ENCODE measurements around the gene POU3F2.

The POU3F2 gene

GRCh38 chr6:98834060-98835031 is at the start of gene POU3F2:
Gene POU3F2 (plus strand): TSS chr6:98834574. CDS start chr6:98834874, 300 bp downstream.
- DNase-seq: peak; percentile 70

DNA sequence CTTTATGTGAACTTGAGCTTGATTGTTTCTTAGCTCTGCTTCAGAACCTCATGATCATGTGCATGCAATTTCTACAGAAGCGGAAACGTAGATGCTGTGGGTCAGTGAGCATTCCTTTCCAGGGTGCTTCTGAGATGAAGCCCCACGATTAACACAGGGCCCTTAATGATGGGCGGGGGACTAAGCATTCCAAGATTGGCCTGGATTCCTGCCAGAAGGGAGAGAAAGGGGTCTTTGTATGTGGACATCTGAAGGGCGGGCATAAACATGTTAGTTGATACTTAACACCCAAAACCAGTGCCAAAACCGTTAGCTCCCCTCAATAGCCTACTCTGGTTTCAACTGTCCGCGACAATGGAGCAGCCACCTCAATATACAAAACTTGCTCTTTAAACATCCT is 46.9 kb upstream of the POU3F2 start:
- no peak for DNase-seq

DNA sequence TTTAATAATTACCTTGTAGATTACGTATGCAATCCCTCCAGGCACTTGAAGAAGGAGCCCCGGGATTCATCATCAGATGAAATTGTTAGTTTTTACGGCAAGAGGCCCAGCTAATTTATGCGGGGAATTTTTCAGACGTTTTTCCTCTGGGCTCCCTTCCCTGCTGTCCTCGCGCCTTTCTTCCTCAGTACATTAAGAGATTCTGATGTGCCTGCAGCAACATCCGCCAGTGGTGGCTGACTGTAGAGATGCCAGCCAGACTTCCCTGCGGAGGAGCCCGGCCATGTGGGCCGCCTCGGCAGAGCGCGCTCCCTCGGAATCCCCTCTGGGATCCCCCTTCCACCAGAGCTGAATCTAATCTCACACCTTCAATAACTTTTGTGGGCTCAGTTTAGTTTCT is 46.4 kb upstream of the POU3F2 start:
- DNase-seq: no peak

DNA sequence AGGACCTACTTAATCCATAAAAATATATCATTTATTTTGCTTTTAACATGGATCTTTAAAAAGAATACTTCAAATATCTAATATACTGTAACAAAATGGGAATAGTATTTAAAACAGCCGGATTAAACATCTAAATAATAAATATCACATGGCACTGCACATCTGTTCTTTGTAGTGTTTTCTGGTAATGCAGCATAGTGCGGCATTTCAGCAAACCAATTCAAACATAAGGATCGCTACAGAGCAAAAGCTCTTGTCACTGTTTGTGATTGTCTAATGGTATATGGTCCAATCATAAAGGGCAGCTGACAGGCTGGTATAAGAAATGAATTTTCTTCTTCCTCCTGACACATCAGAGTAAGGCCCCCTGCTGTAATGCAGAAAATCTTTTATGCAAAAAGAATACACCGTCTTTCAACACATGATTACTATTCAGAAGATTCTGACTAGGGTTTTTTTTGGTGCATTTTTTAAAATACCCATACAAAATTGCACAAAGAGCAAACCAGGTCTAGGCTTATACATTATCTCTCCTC is 40.0 kb upstream of the POU3F2 start:
- DNase-seq: no peak

GRCh38 chr6:98797217-98797994 is 37.0 kb upstream of the POU3F2 start:
- no peak for DNase-seq

- DNase-seq: no peak
Measured at GRCh38 chr6:98800866-98801265, 33.5 kb upstream of the POU3F2 start.

DNA sequence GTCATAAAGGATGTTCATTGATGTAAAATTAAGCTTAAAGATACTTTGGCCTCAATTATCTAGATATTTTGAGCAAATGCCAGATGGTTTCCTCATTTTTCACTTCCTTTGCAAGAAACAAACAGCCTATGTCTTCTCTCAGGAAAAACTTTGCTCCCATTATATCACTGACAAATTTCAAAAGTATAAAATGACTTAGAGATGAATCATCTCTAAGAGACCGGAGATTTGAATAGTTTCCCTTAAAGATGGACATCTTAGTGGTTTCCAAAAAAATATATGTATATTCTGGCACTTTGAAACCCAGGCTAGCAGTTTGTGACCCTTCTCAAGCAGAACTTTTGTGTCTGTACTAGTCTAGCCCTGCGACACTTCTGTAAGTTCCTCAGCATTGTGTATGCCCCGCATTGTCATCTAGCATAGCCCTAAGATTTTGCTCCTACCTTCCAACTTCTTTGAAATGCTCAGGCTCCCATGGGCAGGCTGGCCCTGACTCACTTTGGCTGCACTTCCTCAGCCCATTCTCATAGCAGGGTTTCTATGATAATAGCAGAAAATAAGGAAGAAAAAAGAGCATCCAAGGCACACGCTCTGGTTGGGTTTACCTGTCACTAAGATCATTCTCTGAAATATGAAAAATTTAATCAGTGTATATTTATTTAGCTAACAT is 25.7 kb upstream of the POU3F2 start:
- no peak for DNase-seq

DNA sequence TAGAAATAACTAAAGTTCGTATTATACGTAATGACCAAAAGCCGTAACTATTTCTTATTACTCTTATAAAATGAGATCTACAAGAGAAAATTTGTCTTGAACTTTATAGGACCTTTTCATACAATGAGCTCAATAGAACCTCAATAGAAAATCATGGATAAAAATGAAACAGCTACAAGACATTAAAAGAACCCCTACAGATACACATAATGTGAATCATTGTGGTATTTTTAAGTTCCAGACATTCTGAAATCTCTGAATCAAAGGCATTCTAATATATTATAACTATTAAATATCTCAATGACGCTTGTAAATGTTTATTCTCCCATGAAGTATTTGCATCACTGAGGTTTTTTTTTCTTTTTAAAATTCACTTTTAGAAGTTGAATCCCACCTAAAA is 22.2 kb upstream of the POU3F2 start:
- DNase-seq: no peak

- DNase-seq: no peak
Measured at GRCh38 chr6:98816799-98817198, 17.6 kb upstream of the POU3F2 start.

DNA sequence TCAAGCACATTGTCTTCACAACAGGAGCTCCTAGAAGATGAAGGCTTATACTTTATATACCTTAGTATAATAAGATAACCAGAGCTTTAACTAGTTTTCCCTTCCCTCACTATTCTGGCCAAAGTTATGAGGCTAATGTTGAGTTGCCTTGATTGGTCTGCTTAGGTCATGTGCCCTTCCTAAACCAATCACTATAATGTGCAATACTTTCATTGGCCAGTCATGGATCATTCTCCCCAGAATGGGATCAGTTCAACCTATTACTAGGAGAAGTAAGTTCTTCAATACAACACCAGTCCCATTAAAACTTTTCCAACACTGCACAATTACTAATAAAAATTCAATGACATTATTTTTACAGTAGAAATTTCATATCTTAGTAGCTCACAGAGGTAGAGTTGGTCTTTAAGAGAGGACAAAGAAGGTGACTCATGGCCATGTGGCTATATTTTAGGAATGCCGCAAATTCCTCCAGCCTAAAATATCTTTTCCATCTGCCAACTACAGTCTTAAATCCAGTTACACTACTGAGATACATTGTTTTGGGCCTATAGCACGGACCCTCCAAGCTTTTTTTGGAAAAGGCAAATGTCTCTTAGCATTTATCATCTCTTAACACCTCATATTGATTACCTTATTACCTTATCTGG is 12.5 kb upstream of the POU3F2 start:
- DNase-seq: no peak

DNA sequence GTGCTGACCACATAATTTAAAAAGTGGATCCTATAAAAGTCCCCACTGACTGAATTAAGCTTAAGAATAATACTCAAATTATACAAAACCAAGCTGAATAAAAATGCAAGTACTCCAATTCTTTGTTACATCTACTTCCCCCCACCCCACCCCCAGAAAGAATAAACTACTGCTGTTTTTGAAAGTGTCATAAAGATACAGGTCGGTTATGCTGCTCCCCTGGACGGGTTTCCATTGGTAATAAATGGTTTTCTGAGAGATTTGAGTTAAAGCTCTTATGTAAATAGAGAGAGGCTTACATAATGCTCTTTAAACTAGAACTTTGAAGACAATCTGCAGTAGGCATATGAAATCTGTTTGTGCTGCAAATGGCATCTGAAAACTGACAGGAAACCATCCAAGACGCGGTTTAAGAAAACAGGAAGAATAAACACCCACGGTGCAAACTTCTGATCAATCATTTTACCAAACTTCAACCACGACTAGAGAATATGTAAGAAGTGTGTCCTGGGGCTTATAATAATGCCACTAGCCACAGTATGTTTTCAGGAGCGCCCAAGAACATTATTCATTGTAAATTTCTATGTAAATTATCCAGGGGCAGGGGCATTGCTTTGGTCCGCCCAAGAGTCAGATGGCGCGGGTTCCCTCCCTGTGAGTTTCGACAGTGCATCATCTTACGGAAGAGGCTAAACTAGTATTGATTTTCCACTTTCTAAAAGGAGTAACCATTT is 10.8 kb upstream of the POU3F2 start:
- DNase-seq: no peak

GRCh38 chr6:98824162-98824901 is 10.0 kb upstream of the POU3F2 start:
- no peak for DNase-seq

GRCh38 chr6:98824902-98825599 is 9.3 kb upstream of the POU3F2 start:
- DNase-seq: no peak

GRCh38 chr6:98825600-98826230 is 8.7 kb upstream of the POU3F2 start:
- DNase-seq: no peak

- no peak for DNase-seq
Measured at GRCh38 chr6:98827295-98828159, 6.8 kb upstream of the POU3F2 start.

- DNase-seq: no peak
Measured at GRCh38 chr6:98828211-98828788, 6.1 kb upstream of the POU3F2 start.

DNA sequence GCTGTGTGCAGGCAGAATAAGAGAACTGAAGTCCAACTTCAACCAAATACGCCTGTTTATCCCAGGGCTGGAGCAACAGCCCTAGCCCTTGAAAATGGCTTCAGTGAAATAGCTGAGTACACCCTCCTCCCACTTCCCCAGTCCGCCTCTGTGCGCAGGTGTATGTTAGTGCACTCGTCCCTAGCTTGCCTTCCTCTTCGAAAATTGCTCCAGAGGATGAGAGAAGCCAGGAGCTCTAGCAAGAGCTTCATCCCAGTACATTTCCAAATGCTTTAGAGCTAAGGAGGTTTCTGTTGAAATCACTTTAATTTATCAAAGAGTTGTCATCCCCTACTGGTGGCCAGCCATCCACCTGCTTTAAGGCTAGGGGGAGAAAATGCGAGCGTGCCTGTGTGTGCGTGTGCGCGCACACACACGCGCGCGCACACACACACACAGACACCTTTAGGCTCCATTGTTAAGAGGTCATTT is 5.4 kb upstream of the POU3F2 start:
- no peak for DNase-seq

DNA sequence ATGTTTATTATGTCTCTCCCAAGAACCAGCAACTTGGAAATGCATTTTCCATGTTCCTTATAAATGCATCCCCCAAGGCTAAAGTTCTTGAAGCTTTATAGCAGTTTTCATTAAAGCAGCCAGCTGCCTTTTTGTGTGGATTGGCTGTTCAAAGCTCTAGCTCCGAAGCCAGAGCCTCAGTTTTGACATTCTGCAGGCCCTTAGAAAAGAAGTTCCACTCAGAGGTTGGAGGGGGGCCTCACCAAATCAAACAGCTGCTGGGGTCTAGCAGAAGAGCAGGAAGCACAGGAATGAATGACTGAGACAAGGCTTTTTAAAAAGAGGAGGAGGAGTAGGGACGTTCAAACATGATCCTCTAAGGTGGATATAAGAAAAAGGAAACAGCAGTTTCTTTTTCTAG is 4.2 kb upstream of the POU3F2 start:
- DNase-seq: no peak
